NB4 (cell line): ENCODE data around the gene EXO1.
"Not testable (repeated sequence)": the region's sequence is repeated elsewhere in the genome, so short reads cannot be mapped to it uniquely, and the experiment has no call there.

Source experiments
- DNase-seq: peaks from one replicate; pipeline ENCODE4 v3.0.0; 2010; ENCODE audit warnings: low read depth
- H3K4me3 ChIP-seq: one replicate; pipeline ENCODE4 v1.5.1; 2011; ENCODE audit warnings: mild to moderate bottlenecking, low read depth, low read length, moderate library complexity
- CTCF ChIP-seq: IDR thresholded peaks from one replicate; pipeline ENCODE4 v1.5.1; 2012; ENCODE audit warnings: low read depth, low read length
- MAX ChIP-seq: IDR thresholded peaks from 2 replicates; pipeline ENCODE4 v1.6.1; 2011; ENCODE audit warnings: low read depth, low read length
- MYC ChIP-seq: IDR thresholded peaks from 2 replicates; pipeline ENCODE4 v1.6.1; 2011; ENCODE audit warnings: low read depth, low read length
- POLR2A ChIP-seq: IDR thresholded peaks from 2 replicates; pipeline ENCODE4 v1.6.1; 2011; ENCODE audit warnings: mild to moderate bottlenecking; ENCODE audit not compliant: insufficient read length; ENCODE audit errors: extremely low read depth

Gene EXO1

DNA sequence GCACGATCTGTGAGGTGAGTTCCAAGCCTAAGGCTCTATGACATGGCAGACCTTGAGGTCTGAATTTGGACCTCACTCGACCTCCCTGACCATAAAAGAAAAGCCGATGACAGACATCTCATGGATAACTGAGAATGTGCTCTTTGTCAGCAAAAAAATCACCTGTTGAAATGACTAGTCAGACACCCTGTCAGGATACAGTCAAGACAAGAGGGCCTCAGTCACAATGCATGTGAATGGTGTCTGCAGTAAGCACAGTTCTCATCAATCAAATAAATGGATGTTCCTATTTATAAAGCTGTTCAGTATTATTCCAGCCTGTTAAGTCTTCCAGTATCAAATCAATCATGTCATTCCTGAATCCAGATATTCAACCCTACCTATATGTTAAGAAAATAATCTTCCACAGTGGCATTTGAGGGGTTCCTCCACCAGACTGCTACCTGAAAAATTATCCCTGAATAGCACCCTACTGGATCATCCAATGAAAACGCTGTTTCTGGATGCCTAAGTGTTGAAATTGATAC is 28.6 kb upstream of the EXO1 start:
- TF ChIP-seq CTCF (no peak), MAX (no peak), MYC (no peak), POLR2A (no peak)
- no peak overlapping the region for H3K4me3 ChIP-seq
- DNase-seq = no peak

DNA sequence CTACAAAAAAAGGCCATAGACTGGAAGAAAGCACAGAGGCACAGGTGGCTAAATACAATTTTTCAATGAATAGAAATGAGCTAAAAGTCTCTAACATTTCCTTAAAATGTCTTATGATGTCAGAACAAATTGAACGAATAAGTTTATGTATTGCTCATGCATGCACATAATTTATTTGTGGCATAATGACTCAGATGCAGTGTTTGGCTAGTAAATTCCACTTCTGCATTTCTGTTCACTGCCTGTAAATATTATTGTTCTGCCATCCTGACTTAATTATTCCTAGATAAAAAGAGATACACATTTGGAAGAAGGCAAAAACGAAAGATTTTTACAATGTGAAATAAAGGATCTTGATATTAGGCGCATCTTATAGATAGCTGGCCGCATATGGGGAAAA is 26.6 kb upstream of the EXO1 start:
- H3K4me3 ChIP-seq = no peak overlapping the region
- peak; percentile 9 for DNase-seq
- TF ChIP-seq MAX (no peak), POLR2A (no peak), MYC (no peak), CTCF (no peak)

DNA sequence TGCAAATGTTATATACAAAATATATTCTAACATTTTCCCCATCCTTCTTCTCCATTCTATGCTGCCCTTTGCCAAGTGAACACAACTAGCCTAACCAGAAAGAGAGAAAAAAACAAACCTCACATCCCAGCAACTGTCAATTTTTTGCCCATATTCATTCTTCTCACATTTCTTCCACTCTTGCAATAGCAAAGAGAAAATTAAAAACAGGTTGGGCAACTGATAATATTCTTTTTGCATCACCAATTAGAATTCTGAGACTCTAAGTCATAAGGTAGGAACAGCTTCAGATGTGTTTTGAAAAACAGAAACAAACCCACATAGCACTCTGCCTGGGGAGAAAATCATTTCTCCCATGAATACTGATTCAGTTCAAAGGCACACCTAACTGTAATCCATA is 25.2 kb upstream of the EXO1 start:
- DNase-seq = no peak
- TF ChIP-seq POLR2A = no peak
- TF ChIP-seq MYC = no peak
- TF ChIP-seq MAX = no peak
- TF ChIP-seq CTCF = no peak
- H3K4me3 ChIP-seq = no peak overlapping the region

DNA sequence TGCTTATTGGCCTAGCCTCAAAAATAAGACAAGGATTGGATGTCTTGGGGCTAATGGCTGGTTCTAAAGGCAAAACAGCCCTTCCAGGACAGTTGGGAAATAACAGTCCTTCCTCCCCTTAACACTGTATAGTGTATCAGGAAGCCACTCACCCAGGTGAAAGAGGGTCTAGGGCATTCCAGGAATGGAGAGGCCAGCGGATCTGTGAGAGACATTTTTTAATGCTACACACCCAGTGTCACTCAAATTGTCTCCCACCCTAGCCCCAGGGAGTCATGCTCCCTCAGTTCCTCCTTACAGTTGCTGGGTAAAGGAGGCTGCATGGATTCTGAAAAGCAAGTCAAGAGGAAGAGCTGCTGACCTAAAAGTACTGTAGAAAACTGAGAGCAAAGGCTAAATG is 24.1 kb upstream of the EXO1 start:
- TF ChIP-seq MYC (no peak), CTCF (no peak), MAX (no peak), POLR2A (no peak)
- peak; percentile 9 for DNase-seq

GRCh38 chr1:241825581-241825980 is 22.4 kb upstream of the EXO1 start:
- TF ChIP-seq CTCF = no peak
- no peak for TF ChIP-seq MAX
- no peak for TF ChIP-seq MYC
- no peak for TF ChIP-seq POLR2A
- no peak overlapping the region for H3K4me3 ChIP-seq
- DNase-seq = no peak

More for the DNA sequence above, 24.1 kb upstream of the EXO1 start:
- no peak overlapping the region for H3K4me3 ChIP-seq

DNA sequence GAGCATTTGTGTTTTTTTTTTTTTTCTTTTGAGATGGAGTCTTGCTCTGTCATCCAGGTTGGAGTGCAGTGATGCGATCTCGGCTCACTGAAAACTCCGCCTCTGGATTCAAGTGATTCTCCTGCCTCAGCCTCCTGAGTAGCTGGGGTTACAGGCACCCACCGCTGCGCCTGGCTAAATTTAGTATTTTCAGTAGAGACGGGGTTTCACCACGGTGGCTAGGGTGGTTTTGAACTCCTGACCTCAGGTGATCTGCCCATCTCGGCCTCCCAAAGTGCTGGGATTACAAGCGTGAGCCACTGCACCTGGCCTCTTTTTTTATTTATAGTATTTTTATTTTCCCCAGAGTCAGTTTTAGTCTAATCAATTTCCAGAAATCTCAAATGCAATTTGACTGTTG is 21.4 kb upstream of the EXO1 start:
- H3K4me3 ChIP-seq, DNase-seq: not testable (repeated sequence)
